HepG2 (cell line): ENCODE data around the gene GNPAT. TPM values are rescaled to one million over a fixed set of nuclear protein-coding genes. Genes with fewer than 3 reads are reported as not detected.

Source experiments
- CSRNP1 ChIP-seq: sonication (generic); formaldehyde crosslinking; IDR thresholded peaks from 2 replicates; pipeline ENCODE4 v1.8.1; 2023; ENCODE audit warnings: mild to moderate bottlenecking, missing genetic modification reagents
- KAT8 ChIP-seq: IDR thresholded peaks from 2 replicates; pipeline ENCODE4 v1.6.1; 2016; ENCODE audit warnings: missing genetic modification reagents, missing compliant biosample characterization
- KDM5B ChIP-seq: sonication (generic); formaldehyde crosslinking; IDR thresholded peaks from 2 replicates; pipeline ENCODE4 v1.4.0; 2020; ENCODE audit warnings: missing genetic modification reagents, mild to moderate bottlenecking, borderline replicate concordance
- NRL ChIP-seq: sonication (generic); formaldehyde crosslinking; IDR thresholded peaks from 2 replicates; pipeline ENCODE4 v1.5.0; 2020; ENCODE audit warnings: missing genetic modification reagents, mild to moderate bottlenecking, moderate library complexity, borderline replicate concordance
- PATZ1 ChIP-seq: sonication (generic); formaldehyde crosslinking; IDR thresholded peaks from 2 replicates; pipeline ENCODE4 v1.4.0; 2020; ENCODE audit warnings: missing genetic modification reagents
- SIN3A ChIP-seq: IDR thresholded peaks from 2 replicates; pipeline ENCODE4 v1.6.1; 2011; ENCODE audit warnings: low read depth, mild to moderate bottlenecking, control low read depth, low read length, borderline replicate concordance
- SNAI1 ChIP-seq: sonication (generic); formaldehyde crosslinking; IDR thresholded peaks from 2 replicates; pipeline ENCODE4 v1.5.0; 2020; ENCODE audit warnings: mild to moderate bottlenecking, missing genetic modification reagents, borderline replicate concordance
- STAT5B ChIP-seq: sonication (generic); formaldehyde crosslinking; IDR thresholded peaks from 2 replicates; pipeline ENCODE4 v1.4.0; 2020; ENCODE audit warnings: missing genetic modification reagents
- ZNF407 ChIP-seq: sonication (generic); formaldehyde crosslinking; IDR thresholded peaks from one replicate; pipeline ENCODE4 v1.5.1; 2020; ENCODE audit warnings: mild to moderate bottlenecking, missing genetic modification reagents; ENCODE audit errors: not compliant biosample characterization
- ZNF607 ChIP-seq: sonication (generic); formaldehyde crosslinking; IDR thresholded peaks from 2 replicates; pipeline ENCODE4 v1.5.1; 2020; ENCODE audit warnings: missing genetic modification reagents, mild to moderate bottlenecking, borderline replicate concordance
- polyA plus RNA-seq, 8 experiments: library from polyadenylated mRNA; depleted of rRNA in 3 of 8; stranded (reverse) in 7 of 8; unstranded in 1 of 8; fragments of >200 nt; fragmentation: Illumina TruSeq in 4 of 8; extraction: Trizol in 4 of 8; gene quantifications; 2 replicates each; pipeline versions ENCODE4 v1.2.1 to v1.2.3, GENCODE V29; 2011 to 2016; ENCODE audit warnings: low read depth in 4 of 8, missing spikeins in 1 of 8, mixed read lengths in 1 of 8; ENCODE audit not compliant: insufficient read depth in 1 of 8
- total RNA-seq, 5 experiments: library from RNA; depleted of rRNA; stranded (reverse); fragments of >200 nt; fragmentation: Illumina TruSeq; extraction: Trizol; gene quantifications; 2 replicates each; pipeline ENCODE4 v1.2.3, GENCODE V29; 2016; ENCODE audit warnings: low read depth in 1 of 5
- TF ChIP-seq, protein P1 (sequence below): sonication (generic); formaldehyde crosslinking; IDR thresholded peaks from 2 replicates; pipeline ENCODE4 v1.9.0; 2021; ENCODE audit warnings: missing genetic modification reagents, borderline replicate concordance

The GNPAT gene
- total and polyA plus RNA-seq, 2 of the 13 experiments (the other 11 are each of a cell fraction or from before 2014, with no cell fraction given) = 58.3 to 114 TPM

DNA sequence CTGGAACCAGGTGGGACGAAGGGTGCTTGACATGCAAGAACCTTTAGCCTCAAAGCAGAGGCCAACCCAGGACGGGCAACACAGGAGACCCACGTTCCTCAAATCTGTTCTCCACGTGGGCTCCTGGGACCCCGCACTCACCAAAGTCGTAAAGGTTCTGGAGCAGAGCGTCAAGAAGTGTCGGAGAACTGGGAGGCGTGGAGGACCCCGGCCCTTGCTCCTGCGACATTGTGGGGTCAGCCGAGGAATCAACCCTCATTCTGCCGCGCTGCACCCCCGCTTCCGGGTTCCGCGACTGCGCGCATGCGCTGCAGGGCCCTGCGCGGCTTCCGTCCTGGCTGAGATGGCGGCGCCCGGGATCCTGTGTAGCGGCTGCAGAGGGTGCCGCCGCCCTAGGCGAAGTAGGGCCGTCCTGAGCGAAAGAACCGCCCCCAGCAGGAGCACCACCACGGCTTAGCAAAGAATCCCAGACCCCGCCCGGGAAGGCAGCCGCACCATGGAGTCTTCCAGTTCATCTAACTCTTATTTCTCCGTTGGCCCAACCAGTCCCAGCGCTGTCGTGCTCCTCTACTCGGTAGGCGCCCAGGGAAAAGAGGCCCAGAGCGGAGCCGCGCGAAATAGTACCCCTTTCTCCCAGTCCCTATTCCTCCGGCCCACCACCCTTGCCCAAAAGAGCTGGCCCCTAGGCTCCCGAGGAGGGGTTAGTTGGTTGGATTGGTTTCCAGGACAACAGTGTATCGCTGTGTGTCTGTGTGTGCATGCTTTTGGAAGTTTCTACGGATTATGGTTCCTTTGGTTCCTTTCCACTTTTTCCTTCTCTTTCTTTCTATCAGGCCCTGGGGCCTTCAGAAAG, at the start of gene GNPAT (continued):
- TF ChIP-seq, protein P1, sequence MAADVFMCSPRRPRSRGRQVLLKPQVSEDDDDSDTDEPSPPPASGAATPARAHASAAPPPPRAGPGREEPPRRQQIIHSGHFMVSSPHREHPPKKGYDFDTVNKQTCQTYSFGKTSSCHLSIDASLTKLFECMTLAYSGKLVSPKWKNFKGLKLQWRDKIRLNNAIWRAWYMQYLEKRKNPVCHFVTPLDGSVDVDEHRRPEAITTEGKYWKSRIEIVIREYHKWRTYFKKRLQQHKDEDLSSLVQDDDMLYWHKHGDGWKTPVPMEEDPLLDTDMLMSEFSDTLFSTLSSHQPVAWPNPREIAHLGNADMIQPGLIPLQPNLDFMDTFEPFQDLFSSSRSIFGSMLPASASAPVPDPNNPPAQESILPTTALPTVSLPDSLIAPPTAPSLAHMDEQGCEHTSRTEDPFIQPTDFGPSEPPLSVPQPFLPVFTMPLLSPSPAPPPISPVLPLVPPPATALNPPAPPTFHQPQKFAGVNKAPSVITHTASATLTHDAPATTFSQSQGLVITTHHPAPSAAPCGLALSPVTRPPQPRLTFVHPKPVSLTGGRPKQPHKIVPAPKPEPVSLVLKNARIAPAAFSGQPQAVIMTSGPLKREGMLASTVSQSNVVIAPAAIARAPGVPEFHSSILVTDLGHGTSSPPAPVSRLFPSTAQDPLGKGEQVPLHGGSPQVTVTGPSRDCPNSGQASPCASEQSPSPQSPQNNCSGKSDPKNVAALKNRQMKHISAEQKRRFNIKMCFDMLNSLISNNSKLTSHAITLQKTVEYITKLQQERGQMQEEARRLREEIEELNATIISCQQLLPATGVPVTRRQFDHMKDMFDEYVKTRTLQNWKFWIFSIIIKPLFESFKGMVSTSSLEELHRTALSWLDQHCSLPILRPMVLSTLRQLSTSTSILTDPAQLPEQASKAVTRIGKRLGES (CRISPR knock-in tag) = no peak
- no peak for TF ChIP-seq STAT5B (CRISPR knock-in tag)
- peak; percentile 70 for TF ChIP-seq ZNF407 (CRISPR knock-in tag)
- no peak; the same call in 1 of the 2 replicates for TF ChIP-seq ZNF607 (CRISPR knock-in tag)
- TF ChIP-seq KAT8 (CRISPR knock-in tag) = peak; percentile 91
- TF ChIP-seq SIN3A = peak; percentile 82; the same call in 1 of the 2 replicates
- TF ChIP-seq CSRNP1 (CRISPR knock-in tag) = no peak; the same call in 1 of the 2 replicates
- TF ChIP-seq SNAI1 (CRISPR knock-in tag) = peak; percentile 61; the same call in 1 of the 2 replicates
- peak; percentile 34; the same call in 1 of the 2 replicates for TF ChIP-seq NRL (CRISPR knock-in tag)
- peak; percentile 70; the same call in 1 of the 2 replicates for TF ChIP-seq KDM5B (CRISPR knock-in tag)
- TF ChIP-seq PATZ1 (CRISPR knock-in tag) = peak; percentile 51; the same call in 1 of the 2 replicates
